ENCODE measurements around the gene CHN1. TPM values are rescaled to one million over a fixed set of nuclear protein-coding genes. Genes with fewer than 3 reads are reported as not detected.
A peak's percentile ranks its signal among the peaks of the same experiment; 100 is the strongest.

The CHN1 gene
- total RNA-seq, 2 experiments from 2014 or later: 1.7 to 4.5 TPM

DNA sequence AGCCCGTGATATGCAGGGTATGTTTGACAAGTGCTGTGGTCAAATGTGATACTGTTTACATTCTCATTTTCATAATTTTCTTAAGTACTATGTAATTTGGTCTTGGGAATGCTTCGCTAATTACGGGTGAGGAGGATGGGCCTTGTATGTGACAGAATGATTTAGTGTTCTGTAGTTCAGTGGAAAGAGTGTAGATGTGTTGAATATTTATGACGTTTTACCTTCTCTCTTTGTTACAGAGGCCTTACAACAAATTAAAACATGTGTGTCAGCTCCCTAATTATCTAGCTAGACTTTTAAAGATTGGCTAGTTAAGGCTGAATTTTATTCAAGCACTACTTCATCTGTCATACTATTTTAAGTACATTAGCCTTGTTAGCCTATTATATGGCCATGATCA lies 230.3 kb downstream of the CHN1 start:
- CTCF ChIA-PET: interaction anchor here (0.8 to 2.1 kb wide), 6 partner anchors 17 to 209 kb away, joined by 4 to 9 read pairs (median 5); no protein-coding TSS in a partner anchor
- Mint-ChIP-seq H3K36me3 (no peaks in the 10 kb centered on the region), H3K9me3 (ENCODE audit: low read depth) (no peaks in the 10 kb centered on the region), H3K4me1 (peaks cover 30% of the 10 kb centered on the region), H3K27me3 (no peaks in the 10 kb centered on the region), H3K4me3 (no peak overlapping the region), H3K27ac (no peak overlapping the region)
- DNase-seq: no peak
- ATAC-seq: no peak

DNA sequence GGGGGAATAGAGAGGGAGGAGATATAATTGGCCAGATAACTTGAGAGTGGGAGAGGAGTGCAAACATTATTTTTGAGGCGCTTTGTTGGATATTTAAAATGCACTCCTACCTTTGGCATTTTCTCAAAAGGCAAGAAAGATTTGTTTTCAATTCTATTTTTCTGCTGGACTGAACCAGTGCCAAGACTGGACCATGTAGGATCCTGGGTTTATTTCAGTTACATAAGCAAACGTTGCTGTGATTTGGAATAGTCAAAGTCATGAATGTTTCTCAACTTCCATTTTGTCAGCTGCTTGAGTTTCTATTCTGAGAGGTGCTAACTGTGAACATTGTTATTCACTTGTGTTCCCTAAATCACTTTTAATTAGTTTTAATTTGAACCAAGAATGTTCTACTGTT lies 232.0 kb downstream of the CHN1 start:
- H3K27ac Mint-ChIP-seq: no peak overlapping the region
- ATAC-seq: no peak
- H3K27me3 Mint-ChIP-seq: no peaks in the 10 kb centered on the region
- H3K9me3 Mint-ChIP-seq (ENCODE audit: low read depth): no peaks in the 10 kb centered on the region
- peaks cover 18% of the 10 kb centered on the region for H3K4me1 Mint-ChIP-seq
- DNase-seq: no peak
- no peaks in the 10 kb centered on the region for H3K36me3 Mint-ChIP-seq
- CTCF ChIA-PET: interaction anchor here (1.0 to 3.4 kb wide), 4 partner anchors 24 to 77 kb away, joined by 3 to 23 read pairs (median 4); no protein-coding TSS in a partner anchor
- H3K4me3 Mint-ChIP-seq: no peak overlapping the region

DNA sequence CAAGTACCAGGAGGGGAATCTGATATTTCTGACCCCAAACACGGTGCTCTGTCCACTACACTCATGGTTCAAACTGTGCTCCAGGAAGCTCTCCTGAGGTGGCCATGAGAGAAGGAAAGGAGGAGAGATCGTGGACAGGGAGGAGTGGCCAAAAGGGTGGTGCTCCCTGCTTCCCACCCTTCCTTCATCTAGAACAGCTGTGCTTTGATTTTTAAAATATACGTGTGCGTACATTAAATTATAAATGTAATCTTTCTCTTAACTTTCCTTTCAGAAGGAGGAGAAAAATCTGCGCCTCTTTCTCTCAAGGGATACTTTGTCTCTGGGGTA lies 232.7 kb downstream of the CHN1 start:
- no peaks in the 10 kb centered on the region for H3K36me3 Mint-ChIP-seq
- DNase-seq (no peak), ATAC-seq (no peak)
- no peak overlapping the region for H3K27ac Mint-ChIP-seq
- no peaks in the 10 kb centered on the region for H3K27me3 Mint-ChIP-seq
- no peak overlapping the region for H3K4me3 Mint-ChIP-seq
- H3K9me3 Mint-ChIP-seq (ENCODE audit: low read depth): no peaks in the 10 kb centered on the region
- peaks cover 10% of the 10 kb centered on the region for H3K4me1 Mint-ChIP-seq
- CTCF ChIA-PET: interaction anchor here (1.0 to 3.4 kb wide), 9 partner anchors 24 to 233 kb away, joined by 3 to 23 read pairs (median 6); partner anchors contain the start of gene CHN1

DNA sequence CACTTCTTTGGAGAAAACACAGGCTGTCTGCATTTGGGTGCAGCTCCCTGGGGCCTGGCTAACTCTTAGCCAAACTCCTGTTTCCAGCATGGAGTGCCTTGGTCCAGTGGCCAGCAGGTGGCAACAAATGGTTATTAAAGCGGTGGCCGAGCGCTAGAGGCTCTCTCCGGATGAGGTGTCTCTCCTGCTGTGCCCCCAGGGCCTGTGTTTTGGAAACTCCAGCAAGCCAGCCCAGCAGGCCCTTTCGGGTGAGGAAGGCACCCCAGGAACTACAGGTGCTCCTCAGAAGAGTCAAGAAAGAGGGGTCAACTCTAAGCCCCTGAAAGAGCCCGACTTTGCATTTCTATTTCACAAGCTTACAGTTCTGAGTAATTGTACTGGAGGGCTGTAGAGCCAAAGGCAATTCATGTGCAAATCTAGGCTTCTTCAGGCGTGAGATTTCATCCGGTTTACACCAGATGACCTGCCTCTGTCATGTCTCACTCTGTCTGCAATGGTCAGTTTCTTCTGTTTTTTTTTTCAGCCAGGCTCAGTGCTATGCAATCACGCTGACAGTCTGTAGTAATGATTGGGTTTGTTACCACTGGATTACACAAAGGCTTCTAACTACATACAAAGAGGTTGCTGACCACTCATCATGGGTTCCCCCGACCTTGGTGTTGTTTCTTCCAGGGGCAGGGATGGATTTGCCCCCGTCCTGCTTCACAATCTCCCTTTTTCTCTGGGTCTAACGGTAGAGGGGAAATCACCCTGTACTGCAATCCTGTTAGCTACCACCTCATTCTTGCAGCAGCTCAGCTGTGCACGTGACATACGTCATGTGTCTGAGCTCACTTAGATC lies 233.3 kb downstream of the CHN1 start:
- H3K4me1 Mint-ChIP-seq: peaks cover 7% of the 10 kb centered on the region
- no peaks in the 10 kb centered on the region for H3K27me3 Mint-ChIP-seq
- no peaks in the 10 kb centered on the region for H3K36me3 Mint-ChIP-seq
- CTCF ChIA-PET: interaction anchor here (0.6 to 3.4 kb wide), 22 partner anchors 9 to 337 kb away, joined by 3 to 23 read pairs (median 4); partner anchors contain the start of gene CHN1
- ATAC-seq (peak; percentile 84), DNase-seq (peak; percentile 67)
- H3K27ac Mint-ChIP-seq: no peak overlapping the region
- H3K9me3 Mint-ChIP-seq (ENCODE audit: low read depth): no peaks in the 10 kb centered on the region
- H3K4me3 Mint-ChIP-seq: no peak overlapping the region

DNA sequence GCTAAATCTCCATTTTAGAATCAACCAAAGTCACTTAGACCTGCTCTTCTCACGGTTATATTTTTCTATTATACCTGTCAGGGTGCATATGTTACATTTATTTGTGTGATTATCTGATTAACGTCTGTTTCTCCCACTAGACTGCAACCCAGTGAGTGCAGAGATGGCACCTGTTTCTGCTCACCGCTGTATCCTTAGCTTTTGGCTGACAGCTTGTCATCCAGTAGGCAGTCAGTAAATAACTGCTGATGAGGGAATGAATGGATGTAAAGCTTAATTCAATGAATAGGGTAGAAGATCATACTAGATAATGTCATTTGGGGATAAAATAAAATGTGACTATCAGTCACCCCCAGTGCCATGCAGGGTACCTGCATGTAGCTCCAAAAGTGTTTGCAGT lies 234.0 kb downstream of the CHN1 start:
- DNase-seq: no peak
- Mint-ChIP-seq H3K4me1 (peaks cover 6% of the 10 kb centered on the region), H3K27me3 (peaks cover 2% of the 10 kb centered on the region), H3K27ac (no peak overlapping the region), H3K4me3 (no peak overlapping the region), H3K36me3 (no peaks in the 10 kb centered on the region), H3K9me3 (ENCODE audit: low read depth) (no peaks in the 10 kb centered on the region)
- ATAC-seq: no peak
- CTCF ChIA-PET: interaction anchor here (0.6 to 3.4 kb wide), 20 partner anchors 9 to 268 kb away, joined by 3 to 23 read pairs (median 4); partner anchors contain the start of gene CHN1

DNA sequence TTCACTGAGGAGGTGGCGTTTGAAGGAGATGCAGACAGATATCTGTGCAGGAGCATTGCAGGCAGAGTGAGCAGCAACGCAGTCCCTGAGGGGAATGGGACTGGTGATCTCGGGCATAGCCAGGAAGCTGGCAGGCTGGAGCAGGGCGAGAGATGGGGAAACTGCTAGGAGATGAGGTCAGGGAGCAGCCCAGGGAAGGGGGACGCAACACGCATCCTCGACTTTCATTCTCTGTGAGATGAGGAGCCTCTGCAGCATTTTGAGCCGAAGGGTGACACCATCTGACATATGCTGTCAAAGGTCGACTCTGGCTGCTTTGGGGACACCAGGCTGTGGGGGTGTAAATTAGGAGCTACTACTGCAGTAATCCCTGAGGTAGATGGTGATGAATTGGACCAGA lies 236.6 kb downstream of the CHN1 start:
- peaks cover 6% of the 10 kb centered on the region for H3K4me1 Mint-ChIP-seq
- H3K27ac Mint-ChIP-seq: no peak overlapping the region
- ATAC-seq (no peak), DNase-seq (no peak)
- CTCF ChIA-PET: interaction anchor here (1.9 kb wide), 1 partner anchor 19 kb away, joined by 6 read pairs; no protein-coding TSS in a partner anchor
- H3K4me3 Mint-ChIP-seq: no peak overlapping the region
- no peaks in the 10 kb centered on the region for H3K9me3 Mint-ChIP-seq (ENCODE audit: low read depth)
- H3K27me3 Mint-ChIP-seq: peaks cover 5% of the 10 kb centered on the region
- no peaks in the 10 kb centered on the region for H3K36me3 Mint-ChIP-seq

DNA sequence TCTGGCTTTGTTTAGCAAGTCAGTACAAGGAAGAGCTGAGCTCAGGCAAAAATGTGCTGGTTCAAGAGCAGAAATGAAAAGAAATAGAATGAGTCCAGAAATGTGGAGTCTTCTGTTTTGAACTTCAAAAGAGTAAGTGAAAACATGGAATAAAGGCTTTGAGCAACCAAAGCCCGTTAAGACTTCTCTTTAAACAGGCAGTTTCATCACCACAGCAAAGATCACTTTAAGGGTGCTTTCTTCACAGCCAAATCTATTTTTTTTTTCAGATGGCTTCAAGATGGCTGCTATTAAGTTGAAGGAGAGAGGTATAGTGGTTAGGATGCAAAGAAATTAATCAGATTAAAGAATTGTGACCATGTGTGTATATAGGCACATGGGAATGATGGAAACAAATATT lies 238.9 kb downstream of the CHN1 start:
- no peaks in the 10 kb centered on the region for H3K36me3 Mint-ChIP-seq
- no peak for ATAC-seq
- H3K27me3 Mint-ChIP-seq: peaks cover 5% of the 10 kb centered on the region
- CTCF ChIA-PET: interaction anchor here (1.0 to 1.2 kb wide), 2 partner anchors 17 to 65 kb away, joined by 4 to 5 read pairs; no protein-coding TSS in a partner anchor
- no peak overlapping the region for H3K27ac Mint-ChIP-seq
- H3K4me1 Mint-ChIP-seq: peaks cover 9% of the 10 kb centered on the region
- H3K9me3 Mint-ChIP-seq (ENCODE audit: low read depth): no peaks in the 10 kb centered on the region
- no peak overlapping the region for H3K4me3 Mint-ChIP-seq
- no peak for DNase-seq

DNA sequence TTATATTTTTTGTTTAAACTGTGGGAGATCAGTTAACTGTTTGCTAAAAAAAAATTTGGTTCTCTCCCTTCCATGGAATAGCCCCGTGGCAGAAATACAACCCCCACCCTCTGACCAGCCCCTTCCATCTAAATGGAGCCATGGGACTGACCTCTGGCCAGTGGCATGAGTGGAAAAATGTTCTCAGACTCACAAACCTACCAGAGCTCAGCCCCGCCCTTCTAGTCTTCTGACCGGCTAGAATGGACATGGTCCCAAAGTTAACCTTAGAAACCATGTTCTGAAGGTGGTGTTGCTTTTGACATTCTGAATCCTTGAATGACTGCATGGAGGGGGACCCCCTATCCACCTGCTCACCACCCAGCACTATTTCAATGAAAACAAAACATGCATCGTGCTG lies 239.6 kb downstream of the CHN1 start:
- CTCF ChIA-PET: interaction anchor here (1.0 to 1.2 kb wide), 4 partner anchors 11 to 66 kb away, joined by 3 to 5 read pairs (median 4); no protein-coding TSS in a partner anchor
- Mint-ChIP-seq H3K4me3 (no peak overlapping the region), H3K27ac (no peak overlapping the region)

DNA sequence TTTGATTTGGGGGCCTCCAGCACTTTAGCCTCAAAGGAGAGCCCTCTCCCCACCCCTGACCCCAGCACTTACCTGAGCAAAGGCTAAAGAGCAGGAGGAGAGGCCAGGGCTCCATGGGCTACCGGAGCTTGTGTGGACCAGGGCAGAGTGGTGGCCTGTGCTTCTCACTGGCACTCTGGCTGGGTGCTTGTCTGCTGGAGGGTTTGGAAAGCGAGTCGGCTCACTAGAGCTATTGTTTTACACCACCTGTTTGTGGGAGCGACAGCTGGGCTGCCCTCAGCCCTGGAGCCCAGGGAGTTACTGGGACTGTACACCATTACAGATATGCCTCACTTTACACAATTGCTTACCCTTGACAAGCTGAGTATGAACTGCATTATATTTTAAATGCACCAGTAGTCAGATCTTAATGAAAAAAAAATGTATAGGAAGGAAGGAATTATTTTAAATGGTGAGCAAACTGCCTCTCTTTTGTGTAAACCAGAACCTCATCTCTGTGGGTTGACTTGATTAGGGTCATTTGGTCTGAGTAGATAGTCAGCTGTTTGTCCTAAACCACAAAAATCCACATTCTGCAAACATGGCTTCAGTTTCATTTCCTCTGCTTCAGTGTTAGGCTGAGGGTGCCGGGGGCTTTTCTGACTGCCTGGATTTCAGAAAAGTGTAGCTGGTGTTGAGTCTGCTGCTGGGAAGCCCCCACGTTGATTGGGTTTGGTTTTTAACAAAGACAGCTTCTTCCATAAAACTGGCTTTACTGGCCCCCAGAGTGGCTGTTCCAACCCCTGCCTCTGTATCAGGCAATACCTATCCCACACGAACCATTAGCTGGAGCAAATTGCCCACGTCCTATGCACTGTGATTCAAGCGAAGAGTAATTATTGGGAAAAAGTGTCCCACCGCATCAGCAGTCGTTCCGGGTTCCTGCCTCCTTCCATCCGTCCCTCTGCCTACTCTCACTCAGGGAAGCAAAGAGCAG lies 240.6 kb downstream of the CHN1 start, which contains the start of gene CHRNA1:
CHRNA1 (minus strand) TSS at position 193 of the 976 bp plus-strand sequence; CDS start at position 115, 78 bp downstream.
- H3K27me3 Mint-ChIP-seq: peaks cover 7% of the 10 kb centered on the region
- peaks cover 9% of the 10 kb centered on the region for H3K4me1 Mint-ChIP-seq
- ATAC-seq (no peak), DNase-seq (no peak)
- H3K4me3 Mint-ChIP-seq: no peak within 1 kb of the TSS
- H3K36me3 Mint-ChIP-seq: no peaks in the 10 kb centered on the region
- H3K9me3 Mint-ChIP-seq (ENCODE audit: low read depth): no peaks in the 10 kb centered on the region
- no peak within 1 kb of the TSS for H3K27ac Mint-ChIP-seq
- CTCF ChIA-PET: interaction anchor here (1.1 to 2.6 kb wide), 3 partner anchors 12 to 68 kb away, joined by 3 to 9 read pairs (median 4); no protein-coding TSS in a partner anchor

More for the DNA sequence above, 239.6 kb downstream of the CHN1 start:
- DNase-seq (no peak), ATAC-seq (no peak)
- Mint-ChIP-seq H3K27me3 (peaks cover 7% of the 10 kb centered on the region), H3K9me3 (ENCODE audit: low read depth) (no peaks in the 10 kb centered on the region), H3K4me1 (peaks cover 9% of the 10 kb centered on the region), H3K36me3 (no peaks in the 10 kb centered on the region)

DNA sequence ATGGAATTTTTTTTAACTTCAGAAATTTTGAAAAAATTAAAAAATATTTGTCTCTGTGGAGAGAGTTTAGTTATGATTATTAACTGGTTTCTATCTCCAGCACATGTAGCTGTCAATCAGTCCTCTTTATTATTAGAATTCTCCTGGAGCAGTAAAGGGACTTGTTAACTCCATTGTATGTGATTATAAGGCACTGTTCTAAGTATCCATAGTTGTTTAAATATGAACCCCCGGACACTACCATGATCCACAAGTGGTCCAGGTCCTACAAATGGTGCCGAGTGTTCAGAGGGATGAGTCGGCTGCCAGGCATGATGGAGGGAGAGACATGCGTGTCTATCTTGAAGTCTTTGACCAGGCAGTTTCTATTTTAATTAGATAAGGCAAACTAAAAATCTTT lies 241.4 kb downstream of the CHN1 start:
- ATAC-seq (no peak), DNase-seq (no peak)
- peaks cover 9% of the 10 kb centered on the region for H3K4me1 Mint-ChIP-seq
- H3K9me3 Mint-ChIP-seq (ENCODE audit: low read depth): no peaks in the 10 kb centered on the region
- H3K36me3 Mint-ChIP-seq: no peaks in the 10 kb centered on the region
- no peak overlapping the region for H3K4me3 Mint-ChIP-seq
- H3K27me3 Mint-ChIP-seq: peaks cover 12% of the 10 kb centered on the region
- H3K27ac Mint-ChIP-seq: no peak overlapping the region
- CTCF ChIA-PET: interaction anchor here (1.3 to 2.6 kb wide), 3 partner anchors 15 to 221 kb away, joined by 4 to 9 read pairs (median 9); no protein-coding TSS in a partner anchor

DNA sequence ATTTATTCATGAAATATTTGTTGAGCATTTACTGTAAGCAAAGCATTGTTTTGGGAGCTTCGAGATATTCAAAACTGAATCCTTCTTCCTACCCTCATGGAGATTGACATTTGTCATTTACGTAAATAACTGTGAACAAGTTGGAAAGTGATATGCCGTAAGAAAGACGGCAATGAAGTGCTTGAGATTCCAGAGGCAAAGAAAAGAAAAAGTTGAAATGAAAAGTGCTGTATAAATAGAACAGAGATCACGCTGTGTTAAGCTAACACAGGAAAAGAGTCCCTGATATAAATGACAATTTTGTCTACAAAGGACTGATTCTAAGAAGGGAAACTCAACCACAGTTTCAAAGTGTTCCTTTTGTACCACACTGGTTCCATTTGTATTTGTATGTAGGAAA lies 242.7 kb downstream of the CHN1 start:
- no peak for ATAC-seq
- Mint-ChIP-seq H3K9me3 (ENCODE audit: low read depth) (no peaks in the 10 kb centered on the region), H3K27ac (no peak overlapping the region), H3K4me1 (peaks cover 9% of the 10 kb centered on the region), H3K36me3 (no peaks in the 10 kb centered on the region), H3K27me3 (peaks cover 12% of the 10 kb centered on the region), H3K4me3 (no peak overlapping the region)
- no peak for DNase-seq
- CTCF ChIA-PET: interaction anchor here (0.7 to 2.6 kb wide), 6 partner anchors 9 to 222 kb away, joined by 3 to 9 read pairs (median 6); no protein-coding TSS in a partner anchor

DNA sequence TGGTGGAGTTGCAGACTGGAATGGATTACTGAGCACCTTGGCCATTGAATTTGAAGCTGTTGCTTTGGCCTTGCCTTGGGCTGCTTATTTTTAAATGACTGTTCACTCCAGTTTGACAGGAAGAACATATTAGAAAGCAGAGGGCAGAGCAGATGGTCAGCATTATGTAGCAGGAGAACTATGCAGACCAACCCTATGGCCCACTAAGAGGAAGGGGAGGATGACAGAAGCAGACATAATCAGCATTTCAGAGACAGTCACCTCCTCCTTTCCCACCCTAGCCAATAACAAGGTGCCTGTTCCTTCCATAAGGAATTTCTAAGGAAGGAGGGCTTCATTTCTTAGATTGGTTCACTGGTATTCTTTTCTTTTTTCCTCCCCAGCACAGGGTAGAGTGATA lies 243.3 kb downstream of the CHN1 start:
- no peak overlapping the region for H3K4me3 Mint-ChIP-seq
- CTCF ChIA-PET: interaction anchor here (1.3 to 2.1 kb wide), 4 partner anchors 9 to 62 kb away, joined by 4 to 9 read pairs (median 6); no protein-coding TSS in a partner anchor
- H3K9me3 Mint-ChIP-seq (ENCODE audit: low read depth): no peaks in the 10 kb centered on the region
- peaks cover 12% of the 10 kb centered on the region for H3K27me3 Mint-ChIP-seq
- no peaks in the 10 kb centered on the region for H3K36me3 Mint-ChIP-seq
- H3K27ac Mint-ChIP-seq: no peak overlapping the region
- ATAC-seq (no peak), DNase-seq (no peak)
- peaks cover 9% of the 10 kb centered on the region for H3K4me1 Mint-ChIP-seq

All from activated CD8-positive, alpha-beta memory T cell treated with anti-CD3 and anti-CD28 coated beads, Interleukin-2, amount 10 ng/mL, durations not matched to agents 7 days and 5 days (primary cell).